Kidney (tissue), 14 donors: Measurements from ENCODE around the gene OPTN. TPM values are rescaled to one million over a fixed set of nuclear protein-coding genes. Genes with fewer than 3 reads are reported as not detected.

Experiments used
- DNase-seq, 5 donors: peaks; one replicate each; pipeline ENCODE4 v3.0.0-alpha.2; 2013 to 2020
- FAIRE-seq: peaks from 2 replicates; lab custom pipeline; 2012; peaks lifted over from hg19 to GRCh38; lab: Jason Lieb, UNC
- H3K27ac ChIP-seq, 2 donors: one replicate each; pipeline ENCODE4 v1.7.0; 2013; ENCODE audit warnings: low read depth in 2 of 2, low read length in 2 of 2, inconsistent platforms in 1 of 2
- H3K27me3 ChIP-seq: one replicate; pipeline ENCODE4 v1.7.1; 2013; ENCODE audit warnings: low read length, inconsistent platforms; ENCODE audit not compliant: control insufficient read depth, insufficient read depth
- H3K36me3 ChIP-seq, 3 donors: one replicate each; pipeline versions ENCODE4 v1.7.0 to v1.7.1; 2013; ENCODE audit warnings: low read length in 3 of 3, control low read depth in 1 of 3, inconsistent platforms in 1 of 3; ENCODE audit not compliant: insufficient read depth in 3 of 3, control insufficient read depth in 2 of 3
- H3K4me1 ChIP-seq, 3 donors: one replicate each; pipeline versions ENCODE4 v1.7.0 to v1.7.1; 2013; ENCODE audit warnings: low read length in 3 of 3, inconsistent platforms in 1 of 3, low read depth in 1 of 3; ENCODE audit not compliant: control insufficient read depth in 2 of 3, insufficient read depth in 2 of 3
- H3K4me3 ChIP-seq, 3 donors: one replicate each; pipeline versions ENCODE4 v1.7.0 to v1.8.1; 2013; ENCODE audit warnings: low read length in 3 of 3, control low read depth in 1 of 3, inconsistent platforms in 1 of 3
- H3K9ac ChIP-seq, 3 donors: one replicate each; pipeline versions ENCODE4 v1.7.0 to v1.7.1; 2013; ENCODE audit warnings: low read length in 3 of 3, control low read depth in 1 of 3, inconsistent platforms in 1 of 3
- H3K9me3 ChIP-seq, 3 donors: one replicate each; pipeline versions ENCODE4 v1.7.0 to v1.7.1; 2013; ENCODE audit warnings: low read length in 3 of 3, control low read depth in 1 of 3, inconsistent platforms in 1 of 3; ENCODE audit not compliant: control insufficient read depth in 2 of 3, insufficient read depth in 1 of 3
- intact Hi-C: fragments of 100-400 bp; cut with DNase I; formaldehyde crosslinking; loops from one replicate; pipeline ENCODE4 v1.11.1; 2022
- polyA plus RNA-seq: library from polyadenylated mRNA; stranded (reverse); fragments of 350-450 nt; fragmentation: Illumina TruSeq; extraction: RNeasy Lipid Tissue Mini Kit (QIAGEN cat#74804); gene quantifications from one replicate; pipeline ENCODE4 v1.2.3, GENCODE V29; 2014; ENCODE audit warnings: low read depth, low replicate concordance; ENCODE audit not compliant: insufficient read depth
- total RNA-seq: library from RNA; stranded (reverse); fragmentation: NEBNext Ultra II Directional; extraction: Animal tissue kit (Norgen Biotek cat#: 25700); gene quantifications from one replicate; pipeline ENCODE4 v1.2.1, GENCODE V29; 2021
- TF ChIP-seq, protein P1 (sequence below): IDR thresholded peaks from 3 replicates; pipeline ENCODE4 v1.5.1; 2012; ENCODE audit warnings: mild to moderate bottlenecking, moderate library complexity, borderline replicate concordance; ENCODE audit not compliant: insufficient read depth; ENCODE audit errors: extremely low read depth
- donor health status: control.
- donor health status: control.
- donor health status: control.
- donor health status: control.
- donor health status: control.
- donor health status: DM: yes; HTN: yes; CAD: no.
- donor health status: Normal renal cell carcinoma (clear cell type).

OPTN gene
- total and polyA plus RNA-seq, 2 donors from 2014 or later, result 55.0 to 76.9 TPM

DNA sequence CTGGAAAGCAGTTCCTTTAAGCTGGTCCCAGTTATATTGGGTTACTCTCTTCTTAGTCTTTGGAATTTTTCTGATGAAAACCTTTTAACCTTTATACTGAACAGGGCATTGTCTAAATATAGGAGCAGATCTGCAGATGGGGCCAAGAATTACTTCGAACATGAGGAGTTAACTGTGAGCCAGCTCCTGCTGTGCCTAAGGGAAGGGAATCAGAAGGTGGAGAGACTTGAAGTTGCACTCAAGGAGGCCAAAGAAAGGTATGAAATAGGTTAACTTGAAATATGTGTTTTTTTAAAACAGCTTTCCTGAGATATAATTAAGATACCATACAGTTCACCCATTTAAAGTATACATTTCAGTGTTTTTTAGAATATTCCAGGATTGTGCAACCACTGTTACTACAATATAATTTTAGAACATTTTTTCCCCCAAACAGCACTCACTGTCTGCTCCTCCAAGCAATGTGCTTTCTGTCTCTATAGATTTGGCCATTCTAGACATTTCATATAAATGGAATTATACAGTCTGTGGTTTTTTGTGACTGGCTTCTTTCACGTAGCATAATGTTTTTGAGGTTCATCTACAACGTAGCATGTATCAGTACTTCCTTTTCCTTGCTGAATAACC, 18.9 kb downstream of the OPTN start:
- Histone ChIP-seq H3K36me3 (peaks cover 0 to 63% (median 36%) of the 10 kb centered on the region in 3 donors), H3K27ac (no peak overlapping the region), H3K9me3 (no peaks in the 10 kb centered on the region), H3K4me1 (no peaks in the 10 kb centered on the region), H3K27me3 (no peaks in the 10 kb centered on the region), H3K4me3 (no peak overlapping the region), H3K9ac (no peak overlapping the region)
- DNase-seq, result no peak
- TF ChIP-seq, protein P1, sequence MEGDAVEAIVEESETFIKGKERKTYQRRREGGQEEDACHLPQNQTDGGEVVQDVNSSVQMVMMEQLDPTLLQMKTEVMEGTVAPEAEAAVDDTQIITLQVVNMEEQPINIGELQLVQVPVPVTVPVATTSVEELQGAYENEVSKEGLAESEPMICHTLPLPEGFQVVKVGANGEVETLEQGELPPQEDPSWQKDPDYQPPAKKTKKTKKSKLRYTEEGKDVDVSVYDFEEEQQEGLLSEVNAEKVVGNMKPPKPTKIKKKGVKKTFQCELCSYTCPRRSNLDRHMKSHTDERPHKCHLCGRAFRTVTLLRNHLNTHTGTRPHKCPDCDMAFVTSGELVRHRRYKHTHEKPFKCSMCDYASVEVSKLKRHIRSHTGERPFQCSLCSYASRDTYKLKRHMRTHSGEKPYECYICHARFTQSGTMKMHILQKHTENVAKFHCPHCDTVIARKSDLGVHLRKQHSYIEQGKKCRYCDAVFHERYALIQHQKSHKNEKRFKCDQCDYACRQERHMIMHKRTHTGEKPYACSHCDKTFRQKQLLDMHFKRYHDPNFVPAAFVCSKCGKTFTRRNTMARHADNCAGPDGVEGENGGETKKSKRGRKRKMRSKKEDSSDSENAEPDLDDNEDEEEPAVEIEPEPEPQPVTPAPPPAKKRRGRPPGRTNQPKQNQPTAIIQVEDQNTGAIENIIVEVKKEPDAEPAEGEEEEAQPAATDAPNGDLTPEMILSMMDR, result no peak
- intact Hi-C loops, result no loop called here
- FAIRE-seq, result no peak

DNA sequence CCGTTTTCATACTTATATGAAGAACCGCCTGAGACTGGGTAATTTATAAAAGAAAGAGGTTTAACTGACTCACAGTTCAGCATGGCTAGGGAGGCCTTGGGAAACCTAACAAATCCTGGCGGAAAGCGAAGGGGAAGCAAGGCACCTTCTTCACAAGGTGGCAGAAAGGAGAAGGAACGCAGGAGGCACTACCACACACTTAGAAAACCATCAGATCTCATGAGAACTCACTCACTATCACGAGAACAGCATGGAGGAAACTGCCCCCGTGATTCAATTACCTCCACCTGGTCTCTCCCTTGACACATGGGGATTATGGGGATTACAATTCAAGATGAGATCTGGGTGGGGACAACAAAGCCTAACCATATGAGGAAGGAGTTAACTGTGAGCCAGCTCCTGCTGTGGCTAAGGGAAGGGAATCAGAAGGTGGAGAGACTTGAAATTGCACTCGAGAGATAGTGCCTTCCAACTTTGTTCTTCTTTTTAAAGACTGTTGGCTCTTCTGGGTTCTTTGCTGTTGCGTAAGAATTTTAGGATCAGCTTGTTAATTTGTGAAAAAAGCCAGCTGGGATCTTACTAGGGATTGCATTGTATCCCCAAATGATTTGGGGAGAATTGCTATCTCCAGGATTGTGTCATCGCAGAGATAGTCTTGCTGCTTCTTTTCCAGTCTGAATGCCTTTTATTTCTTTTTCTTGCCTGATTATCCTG, 21.0 kb downstream of the OPTN start:
- TF ChIP-seq, protein P1, result no peak
- H3K9me3 ChIP-seq, result no peaks in the 10 kb centered on the region
- no peak overlapping the region for H3K27ac ChIP-seq
- no peaks in the 10 kb centered on the region for H3K27me3 ChIP-seq
- DNase-seq (no peak), FAIRE-seq (no peak)
- peaks cover 0 to 64% (median 44%) of the 10 kb centered on the region in 3 donors for H3K36me3 ChIP-seq
- intact Hi-C loops, result no loop called here
- no peak overlapping the region for H3K9ac ChIP-seq
- H3K4me3 ChIP-seq, result no peak overlapping the region
- no peaks in the 10 kb centered on the region for H3K4me1 ChIP-seq

DNA sequence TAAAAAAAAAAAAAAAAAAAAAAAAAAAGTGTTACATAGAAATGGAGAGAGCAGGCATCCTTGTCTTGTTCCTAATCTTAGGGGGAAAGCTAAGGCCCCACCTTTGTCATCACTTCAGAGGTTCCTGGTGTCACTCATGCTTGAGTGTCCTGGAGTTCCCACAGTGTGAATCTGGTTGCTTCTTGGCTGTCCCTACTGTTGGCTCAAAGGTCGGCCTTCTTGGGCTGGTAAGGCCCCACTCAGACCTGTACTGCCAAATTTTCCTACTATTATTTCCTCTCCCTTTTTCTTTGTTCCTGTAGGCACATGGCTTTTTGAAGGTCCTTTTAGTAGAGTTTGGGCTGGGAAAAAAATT, 21.5 kb downstream of the OPTN start:
- Histone ChIP-seq H3K27ac (no peak overlapping the region), H3K9ac (no peak overlapping the region), H3K9me3 (no peaks in the 10 kb centered on the region), H3K36me3 (peaks cover 0 to 62% (median 41%) of the 10 kb centered on the region in 3 donors), H3K4me3 (no peak overlapping the region), H3K27me3 (no peaks in the 10 kb centered on the region), H3K4me1 (no peaks in the 10 kb centered on the region)
- intact Hi-C loops, result no loop called here
- TF ChIP-seq, protein P1, result no peak
- DNase-seq (no peak), FAIRE-seq (no peak)
